Measurements from ENCODE around the gene GABBR2.

The GABBR2 gene

GRCh38 chr9:98634685-98635336, 73.9 kb downstream of the GABBR2 start:
- no peak for DNase-seq (ENCODE audit: low spot score)

- no peak for DNase-seq (ENCODE audit: low spot score)
Observed at GRCh38 chr9:98632839-98633238, 75.9 kb downstream of the GABBR2 start.

GRCh38 chr9:98627296-98627695, 81.4 kb downstream of the GABBR2 start:
- no peak for DNase-seq (ENCODE audit: low spot score)

- no peak for DNase-seq (ENCODE audit: low spot score)
Observed at GRCh38 chr9:98625728-98626127, 83.0 kb downstream of the GABBR2 start.

GRCh38 chr9:98619788-98620187, 88.9 kb downstream of the GABBR2 start:
- DNase-seq (ENCODE audit: low spot score) = no peak

- no peak for DNase-seq (ENCODE audit: low spot score)
Observed at GRCh38 chr9:98615633-98616032, 93.1 kb downstream of the GABBR2 start.

- no peak for DNase-seq (ENCODE audit: low spot score)
Observed at GRCh38 chr9:98614941-98615340, 93.8 kb downstream of the GABBR2 start.

- no peak for DNase-seq (ENCODE audit: low spot score)
Observed at GRCh38 chr9:98612061-98612752, 96.5 kb downstream of the GABBR2 start.

GRCh38 chr9:98611319-98611718, 97.4 kb downstream of the GABBR2 start:
- no peak for DNase-seq (ENCODE audit: low spot score)

- DNase-seq (ENCODE audit: low spot score) = no peak
Observed at GRCh38 chr9:98610711-98611110, 98.0 kb downstream of the GABBR2 start.

GRCh38 chr9:98610211-98610610, 98.5 kb downstream of the GABBR2 start:
- DNase-seq (ENCODE audit: low spot score) = no peak

GRCh38 chr9:98609646-98610045, 99.1 kb downstream of the GABBR2 start:
- DNase-seq (ENCODE audit: low spot score) = no peak

GRCh38 chr9:98607787-98608186, 100.9 kb downstream of the GABBR2 start:
- DNase-seq (ENCODE audit: low spot score) = no peak

GRCh38 chr9:98607152-98607551, 101.6 kb downstream of the GABBR2 start:
- DNase-seq (ENCODE audit: low spot score) = no peak

- DNase-seq (ENCODE audit: low spot score) = no peak
Observed at GRCh38 chr9:98606730-98607129, 102.0 kb downstream of the GABBR2 start.

- no peak for DNase-seq (ENCODE audit: low spot score)
Observed at GRCh38 chr9:98605116-98605515, 103.6 kb downstream of the GABBR2 start.

- DNase-seq (ENCODE audit: low spot score) = no peak
Observed at GRCh38 chr9:98603821-98604383, 104.8 kb downstream of the GABBR2 start.

GRCh38 chr9:98602839-98603500, 105.8 kb downstream of the GABBR2 start:
- DNase-seq (ENCODE audit: low spot score) = no peak

- DNase-seq (ENCODE audit: low spot score) = no peak
Observed at GRCh38 chr9:98600631-98601030, 108.1 kb downstream of the GABBR2 start.

- DNase-seq (ENCODE audit: low spot score) = no peak
Observed at GRCh38 chr9:98599566-98600216, 109.0 kb downstream of the GABBR2 start.

- DNase-seq (ENCODE audit: low spot score) = no peak
Observed at GRCh38 chr9:98598861-98599260, 109.9 kb downstream of the GABBR2 start.

- DNase-seq (ENCODE audit: low spot score) = no peak
Observed at GRCh38 chr9:98597236-98597771, 111.4 kb downstream of the GABBR2 start.

Measured in hematopoietic multipotent progenitor cell treated with erythropoietin and hydrocortisone succinate and interleukin-3 and kit ligand, for 15 days (in vitro differentiated cells).